ENCODE results near the gene INHBB.

Gene INHBB

DNA sequence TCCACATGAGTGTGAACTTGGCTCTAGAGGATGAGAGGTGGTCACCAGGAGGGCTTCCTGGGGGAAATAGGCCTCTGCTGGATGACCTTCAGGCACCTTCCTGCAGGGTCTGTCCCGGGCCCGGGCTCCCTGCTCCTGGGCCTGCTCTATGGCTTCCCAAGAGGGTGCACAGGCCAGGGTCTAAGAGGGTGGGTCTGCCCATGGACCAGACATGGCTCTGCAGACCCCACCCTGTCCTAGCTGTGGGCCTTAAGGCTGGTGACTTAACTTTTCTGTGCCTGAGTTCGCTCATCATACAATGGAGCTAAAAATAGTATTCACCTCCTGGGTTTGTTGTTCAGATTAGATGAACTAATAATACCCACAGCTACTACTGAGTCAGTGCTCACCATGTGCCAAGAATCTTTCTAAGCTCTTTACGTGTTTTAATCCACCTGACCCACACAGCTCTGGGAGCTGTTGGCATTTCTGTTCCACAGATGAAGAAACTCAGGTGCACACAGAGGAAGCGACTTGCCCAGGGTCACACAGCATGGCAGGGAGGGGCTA lies 14.4 kb downstream of the INHBB start:
- DNase-seq: no peak

DNA sequence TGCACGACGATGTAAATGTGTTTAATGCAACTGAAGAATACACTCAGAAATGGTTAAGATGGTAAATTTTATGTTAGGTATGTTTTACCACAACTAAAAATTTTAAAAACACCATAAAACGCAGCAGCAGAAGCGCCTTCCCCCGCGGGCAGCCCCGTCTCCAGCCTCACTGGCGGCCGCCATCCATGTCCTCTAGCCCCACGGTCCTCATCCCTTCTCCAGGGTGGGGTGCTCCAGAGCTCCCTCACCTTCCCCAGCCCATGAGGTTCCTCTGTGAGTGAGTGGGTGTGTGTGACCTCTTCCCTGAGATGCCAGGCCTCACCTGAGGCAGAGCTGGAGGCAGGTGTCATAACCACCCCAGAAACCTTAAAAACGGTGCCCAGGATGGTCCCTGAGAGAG lies 17.0 kb downstream of the INHBB start:
- no peak for DNase-seq

DNA sequence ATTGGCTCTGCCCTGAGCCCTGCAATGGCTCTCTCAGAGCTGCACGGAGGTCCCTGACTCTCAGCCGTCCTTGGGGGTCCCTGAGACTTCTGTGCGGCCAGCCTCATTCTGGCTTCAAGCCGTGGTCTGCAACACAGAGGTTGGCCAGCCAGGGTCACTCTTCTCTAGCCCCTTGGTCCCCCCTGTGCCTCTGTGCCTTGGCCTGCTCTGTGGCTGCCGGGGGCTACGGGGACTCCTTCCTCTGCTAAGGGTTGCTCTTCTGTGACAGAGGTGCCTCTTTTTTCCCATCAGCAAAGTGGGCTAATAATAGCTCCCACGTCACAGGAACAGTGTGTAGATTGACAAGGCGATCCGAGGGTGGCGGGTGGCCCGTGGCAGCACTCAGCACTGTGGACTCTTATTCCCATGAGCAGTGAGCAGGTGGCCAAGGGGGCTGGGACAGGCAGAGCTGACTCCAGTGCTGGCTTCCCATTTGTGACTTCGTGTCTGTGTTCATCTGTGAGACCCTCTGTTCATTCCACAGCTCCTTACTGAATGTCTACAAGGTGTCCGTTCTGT lies 19.4 kb downstream of the INHBB start:
- no peak for DNase-seq

DNA sequence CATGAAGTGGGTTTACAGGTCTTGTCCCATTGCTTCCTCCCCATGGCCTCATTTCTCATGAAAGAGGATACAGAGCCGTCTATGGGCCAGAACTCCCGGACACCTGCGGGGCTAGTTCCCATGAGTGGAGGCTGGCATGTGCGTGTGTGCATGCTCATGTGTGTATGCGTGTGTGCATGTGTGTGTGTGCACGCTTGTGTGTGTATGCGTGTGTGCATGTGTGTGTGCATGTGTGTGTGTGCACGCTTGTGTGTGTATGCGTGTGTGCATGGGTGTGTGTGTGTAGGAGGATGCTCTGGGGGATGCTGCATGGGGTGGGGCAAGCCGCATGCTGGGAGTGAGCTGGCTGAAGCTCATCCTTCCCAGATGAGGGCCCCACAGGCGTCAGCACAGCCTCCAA lies 20.8 kb downstream of the INHBB start:
- DNase-seq: no peak

DNA sequence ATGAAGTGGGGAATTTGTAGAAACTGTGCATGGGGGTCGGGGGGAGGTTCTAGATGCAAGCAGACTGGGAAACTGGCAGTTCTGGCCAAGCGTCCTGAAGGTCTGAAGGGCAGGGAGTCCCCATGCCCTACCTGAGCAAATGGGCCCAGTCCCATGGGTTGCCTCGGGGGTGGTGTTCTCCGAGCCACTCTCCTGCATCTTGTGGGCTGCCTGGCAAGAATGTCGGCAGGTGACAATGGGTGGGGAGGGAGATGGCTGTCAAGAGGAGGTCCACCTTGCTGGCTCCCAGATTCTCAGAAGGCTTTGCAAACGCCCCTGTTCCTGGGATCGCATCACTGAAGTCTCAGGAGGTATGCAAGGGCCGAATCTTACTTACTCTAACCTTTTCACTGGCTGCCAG lies 21.3 kb downstream of the INHBB start:
- DNase-seq: no peak

DNA sequence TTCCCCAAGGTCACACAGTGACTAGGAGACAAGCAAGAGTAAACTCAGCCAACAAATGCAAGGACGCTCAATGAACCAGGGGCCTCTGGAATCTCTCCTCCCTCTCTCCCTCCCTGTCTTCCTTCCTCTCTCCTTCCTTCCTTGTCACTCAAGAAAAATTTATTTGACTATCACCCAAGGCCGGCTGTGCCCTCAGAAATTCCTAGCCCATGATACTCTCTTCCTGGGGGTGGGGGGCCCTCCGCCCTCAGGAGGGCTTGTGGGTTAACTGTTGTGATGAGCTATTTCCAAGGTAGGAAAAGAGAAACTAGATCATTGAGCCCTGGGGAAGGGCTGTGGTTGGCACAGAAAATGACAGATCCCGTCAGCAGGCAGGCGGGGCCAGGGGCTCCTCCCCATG lies 21.7 kb downstream of the INHBB start:
- DNase-seq: no peak

DNA sequence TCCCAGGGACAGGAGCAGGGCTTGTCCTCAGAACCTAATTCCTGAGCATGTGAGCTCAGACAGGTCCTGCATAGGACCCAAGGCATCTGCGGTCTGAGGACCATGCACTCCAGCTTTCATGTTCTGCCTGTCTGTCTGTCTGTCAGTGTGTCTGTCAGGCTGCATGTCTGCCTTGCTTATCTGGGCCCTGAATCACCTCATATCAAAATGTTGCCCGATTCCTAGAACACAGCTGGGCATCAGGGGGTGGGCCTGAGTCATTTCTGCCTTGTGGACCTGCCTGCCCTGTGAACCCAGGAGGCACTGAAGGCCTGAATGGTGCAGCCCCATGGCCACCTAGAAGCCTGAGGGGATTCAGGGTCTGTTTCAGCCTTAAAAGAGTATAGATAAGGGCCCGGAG lies 22.1 kb downstream of the INHBB start:
- DNase-seq: no peak

DNA sequence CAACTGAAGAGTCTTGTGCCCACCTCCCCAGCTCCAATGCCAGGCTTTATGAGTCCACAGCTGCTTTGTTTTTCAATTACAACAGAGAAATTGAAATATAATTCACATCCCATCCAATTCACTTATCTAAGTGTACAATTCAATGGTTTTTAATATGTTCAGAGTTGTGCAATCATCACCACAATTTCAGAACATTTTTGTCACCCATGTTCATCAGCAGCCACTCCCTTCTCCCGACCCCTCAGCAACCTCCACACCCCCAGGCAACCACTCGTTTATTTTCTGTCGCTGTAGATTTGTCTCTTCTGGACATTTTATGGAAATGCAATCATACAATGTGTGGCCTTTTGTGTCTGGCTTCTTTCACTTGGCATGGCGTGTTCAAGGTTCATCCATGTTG lies 23.3 kb downstream of the INHBB start:
- DNase-seq: no peak

DNA sequence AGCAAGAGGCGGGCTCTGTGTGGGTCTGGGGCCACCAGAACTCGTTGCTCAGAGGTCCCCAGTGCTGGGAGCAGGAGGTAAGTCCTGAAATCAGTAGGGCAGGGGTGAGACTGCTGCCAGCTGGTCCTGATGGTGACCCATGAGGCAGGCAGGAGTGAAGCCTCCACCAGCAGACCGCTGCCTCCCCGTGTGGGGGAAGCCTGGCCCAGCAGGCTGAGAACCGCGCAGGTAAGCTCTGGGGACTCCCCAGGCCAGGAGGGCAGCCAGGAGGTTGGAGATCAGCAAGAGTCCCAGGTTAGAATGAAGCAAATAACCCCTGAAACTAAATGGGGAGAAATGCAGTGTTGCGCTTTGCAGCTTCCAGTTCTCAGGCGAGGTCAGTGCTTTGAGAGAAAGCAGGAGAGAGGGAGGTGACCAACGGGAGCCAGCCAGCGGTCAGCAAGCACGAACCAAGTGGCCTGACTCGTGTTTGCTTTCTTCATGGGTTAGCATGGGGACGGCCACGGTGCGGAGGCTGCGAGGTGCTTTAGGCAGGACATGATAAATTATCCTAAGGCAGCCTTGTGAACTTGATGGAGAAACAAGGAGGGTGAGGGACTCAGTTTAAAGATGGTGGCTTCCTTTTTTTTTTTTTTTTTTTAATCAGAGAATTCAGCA lies 26.2 kb downstream of the INHBB start:
- DNase-seq: no peak

DNA sequence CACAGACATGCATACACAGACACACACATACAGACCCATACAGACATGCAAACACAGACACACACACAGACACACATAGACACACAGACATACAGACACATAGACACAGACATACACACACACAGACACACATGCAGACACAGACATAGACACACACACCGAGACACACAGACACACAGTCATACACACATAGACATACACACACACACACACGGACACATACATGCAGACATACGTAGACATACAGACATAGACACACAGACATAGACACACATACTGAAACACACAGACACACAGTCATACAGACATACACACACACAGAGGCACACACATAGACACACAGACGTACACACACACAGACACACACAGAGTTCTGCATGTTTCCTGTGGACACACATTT lies 26.9 kb downstream of the INHBB start:
- DNase-seq: no peak

DNA sequence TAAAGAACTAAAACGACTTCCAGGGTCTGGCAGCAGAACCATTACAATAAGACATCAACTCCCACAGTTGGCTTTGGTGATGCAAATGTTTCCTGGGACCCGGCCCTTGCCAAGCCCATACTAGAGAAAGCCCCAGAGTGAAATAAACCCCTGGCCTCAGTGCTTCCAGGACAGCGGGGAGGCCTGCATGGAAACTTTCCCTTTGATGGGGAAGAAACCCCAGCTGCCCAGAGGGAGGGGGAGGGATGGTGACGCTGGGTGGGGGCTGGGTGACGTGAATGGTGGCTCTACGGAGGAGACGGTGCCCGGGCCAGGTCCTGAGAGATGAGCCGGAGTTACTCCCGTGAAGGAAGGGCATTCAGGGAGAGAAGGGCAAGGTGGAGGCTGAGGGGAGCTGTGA lies 27.5 kb downstream of the INHBB start:
- no peak for DNase-seq

DNA sequence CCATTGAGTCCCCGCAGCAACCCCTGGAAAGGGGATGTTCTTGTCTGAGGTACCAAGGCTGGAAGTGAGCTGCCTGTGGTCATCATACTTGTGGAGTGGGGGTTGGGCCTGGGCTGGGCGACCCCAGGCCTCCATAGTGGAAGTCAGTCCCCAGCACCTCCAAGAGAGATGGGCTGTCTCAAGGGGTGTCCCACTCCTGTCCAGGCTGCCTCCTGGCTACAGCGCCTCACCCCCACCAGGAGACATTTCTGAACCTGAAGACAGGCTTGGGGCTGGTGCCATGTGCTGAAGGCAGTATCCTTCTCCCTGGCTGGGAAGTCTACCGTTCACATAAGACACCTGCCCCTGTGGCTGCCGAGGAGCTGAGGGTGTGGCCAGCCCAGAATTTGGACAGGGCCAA lies 28.9 kb downstream of the INHBB start:
- no peak for DNase-seq

DNA sequence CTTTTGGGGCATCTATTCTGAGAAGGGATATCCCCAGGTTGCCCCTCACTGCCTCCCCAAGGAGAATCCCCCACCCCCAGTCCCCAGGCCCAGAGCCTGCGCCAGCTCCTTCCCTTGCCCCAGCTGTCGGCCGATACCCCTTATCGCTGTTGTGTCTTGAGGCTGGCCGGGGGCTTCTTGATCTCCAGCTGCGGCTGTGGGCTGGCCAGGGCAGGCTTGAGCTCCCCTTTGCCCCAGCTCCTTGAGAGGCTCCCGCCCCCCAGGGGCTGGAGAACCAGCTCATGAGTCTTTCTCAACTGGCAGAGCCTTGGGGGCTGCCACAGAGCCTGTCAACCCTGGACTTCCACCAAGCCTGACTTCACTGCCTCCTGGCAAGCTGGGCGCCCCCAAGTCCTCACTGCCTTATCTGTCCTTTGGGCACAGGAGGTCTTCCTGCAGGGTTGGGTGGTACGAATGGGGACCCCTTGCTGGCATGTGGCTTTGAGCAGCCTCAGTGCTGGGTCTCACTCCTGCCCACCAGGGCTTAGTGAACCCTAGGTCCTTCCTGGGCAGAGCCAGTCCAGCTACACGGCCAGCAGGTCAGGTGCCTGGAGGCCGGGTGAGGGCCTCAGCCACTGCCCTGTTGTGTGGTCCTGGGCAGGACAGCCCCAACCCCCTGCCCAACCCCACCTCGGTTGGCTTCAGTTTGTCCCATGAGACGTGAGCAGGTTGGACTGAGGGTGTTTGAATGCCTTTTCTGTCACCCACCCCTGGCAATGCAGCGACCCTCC lies 29.5 kb downstream of the INHBB start:
- no peak for DNase-seq

DNA sequence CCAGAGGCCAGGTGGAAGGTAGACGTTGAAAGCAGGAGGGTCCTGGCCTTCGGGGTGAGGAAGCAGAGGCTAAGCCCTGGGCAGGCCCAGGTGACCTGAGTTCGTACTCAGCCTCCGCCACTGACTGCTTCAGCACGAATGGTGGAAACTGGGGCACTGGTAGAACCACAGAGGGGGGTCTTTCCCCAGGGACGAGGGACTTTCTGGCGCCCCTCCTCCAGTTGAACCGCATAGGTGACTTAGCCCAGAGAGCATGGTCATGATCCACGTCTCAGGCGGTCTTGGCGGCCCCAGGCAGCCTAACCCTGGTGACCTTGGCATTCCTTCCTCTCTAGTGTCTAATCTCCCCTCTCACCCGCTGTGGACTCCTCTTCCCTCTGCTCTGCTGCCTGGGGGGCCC lies 30.2 kb downstream of the INHBB start:
- no peak for DNase-seq

DNA sequence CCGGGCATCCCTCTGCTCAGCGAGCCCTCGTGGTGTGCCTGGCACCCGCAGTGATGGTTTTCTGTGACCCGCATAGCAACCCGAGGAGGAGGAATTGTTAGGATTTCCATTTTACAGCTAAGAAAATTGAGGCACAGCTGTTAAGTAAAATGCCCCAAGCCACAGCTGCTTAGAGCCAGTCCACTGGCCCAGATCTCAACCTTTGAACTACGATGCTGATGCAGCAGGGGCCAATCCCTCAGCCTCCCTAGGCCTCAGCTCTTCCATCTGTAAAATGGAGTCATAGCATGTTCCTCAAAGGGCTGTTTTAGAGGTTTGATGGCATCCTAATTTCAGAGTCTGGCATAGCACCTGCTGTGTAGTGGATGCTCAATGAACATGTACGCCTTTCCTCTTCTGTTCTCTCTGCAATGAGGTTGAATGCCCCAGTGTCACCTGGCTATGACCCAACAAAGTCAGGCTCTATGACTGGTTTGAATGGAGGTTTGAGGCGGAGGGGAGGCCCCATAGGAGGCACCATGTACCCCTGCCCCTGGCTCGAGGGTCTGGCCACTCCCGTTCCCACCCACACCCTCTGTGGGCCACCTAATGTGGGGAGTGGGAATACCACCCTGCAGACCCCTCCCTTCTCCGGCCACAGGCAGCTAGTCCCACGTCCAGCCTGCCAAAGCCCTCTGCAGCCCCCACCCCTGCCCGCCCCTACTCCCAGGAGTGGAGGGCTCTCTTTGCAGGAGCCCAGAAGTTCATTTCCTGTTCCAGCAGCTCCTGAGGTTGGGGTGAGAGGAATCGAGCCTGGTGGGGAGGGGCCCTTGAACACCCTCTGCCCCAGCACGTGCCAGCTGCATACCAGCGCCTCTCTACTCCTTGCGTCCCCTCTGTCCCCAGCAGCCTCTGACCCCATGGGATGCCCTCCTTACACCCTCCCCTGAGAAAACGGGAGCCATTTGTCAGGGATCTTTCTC lies 31.0 kb downstream of the INHBB start:
- DNase-seq: no peak

DNA sequence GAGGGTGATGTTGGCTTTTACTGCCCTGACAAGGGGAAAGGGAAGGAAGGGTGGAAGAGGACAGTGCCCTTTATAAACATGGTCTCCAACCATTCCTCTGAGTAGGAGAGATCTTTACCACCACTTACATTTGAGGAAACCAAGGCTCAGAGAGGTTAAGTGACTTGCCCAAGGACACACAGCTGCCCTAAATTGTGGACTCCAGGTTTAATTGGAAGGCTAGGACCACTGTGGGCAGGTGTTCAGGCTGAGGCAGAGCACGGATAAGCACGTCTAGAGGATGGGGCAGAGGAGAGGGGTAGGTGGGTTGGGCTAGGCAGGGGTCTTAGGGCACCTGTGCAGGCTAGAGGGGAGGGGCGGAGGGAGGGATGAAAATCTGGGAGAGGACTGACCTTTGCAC lies 32.7 kb downstream of the INHBB start:
- no peak for DNase-seq

DNA sequence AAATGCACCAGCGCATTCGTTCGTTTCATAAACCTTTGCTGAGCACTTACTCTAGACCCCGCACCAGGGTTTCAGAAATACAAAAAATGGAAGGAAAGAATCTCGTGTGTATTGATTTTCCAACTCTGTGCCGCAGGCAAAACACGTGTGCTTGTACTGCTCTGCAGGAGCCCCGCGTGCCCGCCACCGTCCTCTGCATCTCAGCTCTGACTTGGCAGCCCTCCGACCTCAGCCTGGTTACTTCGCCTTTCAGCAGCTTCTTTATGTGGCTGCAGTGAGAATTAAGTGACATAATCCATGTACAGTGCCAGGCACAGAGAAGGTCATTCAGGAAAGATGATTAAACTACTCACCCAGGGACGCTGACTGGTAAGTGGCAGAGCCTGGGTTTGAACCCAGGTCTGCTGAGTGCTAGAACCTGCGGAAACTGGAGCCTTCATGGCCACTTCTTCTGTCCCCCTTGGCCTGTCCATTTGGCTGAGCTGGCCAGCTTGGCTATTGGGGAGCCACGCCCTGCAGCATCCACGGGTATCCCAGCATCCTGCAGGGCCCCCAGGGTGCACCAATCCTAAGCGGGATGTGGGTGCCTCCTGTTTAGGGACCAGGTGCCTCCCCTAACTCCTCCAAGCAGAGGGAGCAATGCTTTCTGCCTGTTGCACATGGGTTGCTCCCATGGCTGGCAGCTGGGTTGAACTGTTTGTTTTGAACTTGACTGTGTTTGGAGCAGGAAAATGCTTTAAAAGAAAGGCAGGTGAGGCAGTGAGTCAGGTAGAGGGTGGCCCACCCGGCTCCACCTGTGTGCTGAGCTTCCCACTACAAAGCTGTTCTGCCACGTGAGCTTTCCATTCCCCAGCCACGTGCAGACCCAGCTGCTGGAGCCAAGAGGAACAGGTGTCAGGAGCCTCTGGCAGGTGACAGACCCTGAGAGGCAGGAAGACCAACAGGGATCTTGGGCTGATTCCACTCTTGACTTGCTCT lies 34.3 kb downstream of the INHBB start:
- DNase-seq: peak; percentile 72

DNA sequence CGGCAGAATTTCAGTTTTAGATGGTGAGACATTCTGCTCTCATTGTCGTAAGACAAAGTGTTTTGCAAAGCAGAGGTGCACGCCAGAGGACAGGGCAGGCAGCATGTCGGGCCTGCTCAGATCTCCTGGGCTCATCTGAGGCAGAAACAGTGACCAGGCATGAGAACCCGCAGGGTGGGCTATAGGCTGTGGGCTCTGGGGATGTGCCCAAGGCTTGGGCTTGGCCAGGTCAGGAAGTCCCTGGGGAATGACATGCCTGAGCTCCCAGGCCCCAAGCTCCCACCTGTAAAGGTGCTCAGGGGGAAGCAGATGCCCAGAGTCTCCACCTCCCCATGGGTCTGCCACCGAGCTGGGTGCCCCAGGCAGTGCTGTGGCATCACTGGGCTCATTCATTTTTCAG lies 35.3 kb downstream of the INHBB start:
- DNase-seq: no peak

DNA sequence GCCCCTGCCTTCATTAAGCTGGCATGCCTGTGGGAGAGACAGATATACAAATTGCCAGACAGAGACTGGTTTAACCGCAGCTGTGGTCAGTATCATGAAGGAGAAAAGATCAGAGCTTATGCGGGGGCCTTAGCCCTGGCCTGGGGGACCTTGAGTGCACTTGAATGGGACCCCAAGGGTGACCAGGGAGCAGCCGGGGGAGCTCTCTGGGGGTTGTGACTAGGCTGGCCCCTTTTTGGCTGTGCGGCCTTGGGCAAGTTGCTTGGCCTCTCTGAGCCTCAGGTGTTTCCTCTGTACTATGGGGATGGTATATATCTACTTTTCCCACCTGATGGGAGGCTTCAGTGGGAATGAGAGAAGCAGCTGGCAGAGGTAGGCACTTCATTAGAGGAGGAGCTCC lies 35.7 kb downstream of the INHBB start:
- no peak for DNase-seq

DNA sequence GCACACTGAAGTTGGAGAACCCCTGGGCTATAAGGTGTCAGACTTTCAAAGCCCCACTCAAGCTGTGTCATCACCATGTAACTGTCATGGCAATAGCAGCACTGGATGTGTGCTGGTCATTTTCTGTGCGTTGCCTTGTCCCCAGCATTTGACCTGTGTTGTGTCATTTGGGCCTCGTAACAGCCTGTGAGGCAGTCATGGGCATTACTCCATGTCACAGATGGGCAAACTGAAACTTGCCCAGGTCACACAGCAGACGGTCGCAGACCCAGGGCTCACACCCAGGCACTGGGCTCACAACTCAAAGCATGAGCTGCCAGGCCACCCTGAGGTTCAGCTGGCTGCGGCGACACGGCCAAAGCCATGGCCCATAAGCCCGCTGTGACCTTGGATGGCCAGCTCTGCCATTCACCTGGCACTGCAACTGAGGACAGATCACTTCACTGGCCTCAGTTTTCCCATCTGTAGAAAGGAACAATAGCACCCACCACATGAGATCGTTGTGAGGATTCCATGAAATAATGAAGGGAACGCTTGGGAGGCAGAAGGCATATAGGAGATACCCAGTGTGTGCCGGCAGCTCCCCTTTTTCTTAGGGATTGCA lies 36.7 kb downstream of the INHBB start:
- no peak for DNase-seq

DNA sequence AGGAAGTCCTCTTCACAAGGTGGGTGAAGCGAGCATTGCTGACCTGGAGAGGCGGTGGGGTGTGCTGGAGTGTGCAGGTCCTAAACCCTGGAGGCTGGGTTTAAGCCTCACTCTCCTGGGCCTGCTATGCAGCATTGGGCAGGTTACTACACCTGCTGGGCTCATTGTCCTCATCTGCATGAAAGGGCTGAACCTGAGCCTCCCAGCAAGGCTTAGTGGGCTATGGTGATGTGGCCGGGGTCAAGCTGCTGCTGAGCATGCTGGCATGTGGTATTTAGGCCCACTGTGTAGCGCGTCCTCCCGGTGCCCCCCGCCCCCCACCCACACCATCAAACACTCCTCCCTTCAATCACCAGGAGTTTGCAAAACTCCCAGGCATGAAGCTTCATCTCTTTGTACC lies 37.3 kb downstream of the INHBB start:
- DNase-seq: no peak

Data from NCI-H2171 (cell line).